Epithelial cell of proximal tubule (primary cell): ENCODE data around the gene CACNA2D1. TPM values are rescaled to one million over a fixed set of nuclear protein-coding genes. Genes with fewer than 3 reads are reported as not detected.

ENCODE experiments used
- DNase-seq: peaks from one replicate; pipeline ENCODE4 v3.0.0-alpha.2; 2011; ENCODE audit warnings: low read depth
- H3K4me3 ChIP-seq: 2 replicates; pipeline ENCODE4 v1.5.1; 2011; ENCODE audit warnings: low read depth, mild to moderate bottlenecking, low read length
- total RNA-seq: library from RNA; depleted of rRNA; stranded (reverse); fragments of >200 nt; gene quantifications from 2 replicates; pipeline ENCODE4 v1.2.3, GENCODE V29; 2015
- TF ChIP-seq, protein P1 (sequence below): conservative IDR thresholded peaks from 2 replicates; pipeline ENCODE4 v1.5.1; 2012; ENCODE audit warnings: low read depth, mild to moderate bottlenecking, low read length

Gene CACNA2D1
- total RNA-seq, 1 donor from 2014 or later: 6.1 TPM

DNA sequence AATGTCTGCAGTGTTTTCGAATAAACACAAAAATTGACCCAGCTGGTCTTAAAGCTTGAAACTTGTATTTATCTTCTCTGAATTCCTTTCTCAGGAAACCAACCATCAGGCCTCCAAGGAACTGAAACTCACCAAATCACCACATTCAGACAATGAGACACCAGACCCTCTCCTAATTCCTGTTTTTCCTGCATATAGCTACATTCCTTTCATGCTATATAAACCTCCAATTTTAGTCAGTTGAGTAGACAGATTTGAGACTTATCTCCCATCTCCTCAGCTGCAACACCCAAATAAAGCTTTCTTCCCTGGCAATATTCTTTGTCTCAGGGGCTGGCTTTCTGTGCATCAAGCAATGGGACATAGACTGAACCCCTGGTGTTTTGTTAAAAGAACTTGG is 317.0 kb downstream of the CACNA2D1 start:
- TF ChIP-seq, protein P1, sequence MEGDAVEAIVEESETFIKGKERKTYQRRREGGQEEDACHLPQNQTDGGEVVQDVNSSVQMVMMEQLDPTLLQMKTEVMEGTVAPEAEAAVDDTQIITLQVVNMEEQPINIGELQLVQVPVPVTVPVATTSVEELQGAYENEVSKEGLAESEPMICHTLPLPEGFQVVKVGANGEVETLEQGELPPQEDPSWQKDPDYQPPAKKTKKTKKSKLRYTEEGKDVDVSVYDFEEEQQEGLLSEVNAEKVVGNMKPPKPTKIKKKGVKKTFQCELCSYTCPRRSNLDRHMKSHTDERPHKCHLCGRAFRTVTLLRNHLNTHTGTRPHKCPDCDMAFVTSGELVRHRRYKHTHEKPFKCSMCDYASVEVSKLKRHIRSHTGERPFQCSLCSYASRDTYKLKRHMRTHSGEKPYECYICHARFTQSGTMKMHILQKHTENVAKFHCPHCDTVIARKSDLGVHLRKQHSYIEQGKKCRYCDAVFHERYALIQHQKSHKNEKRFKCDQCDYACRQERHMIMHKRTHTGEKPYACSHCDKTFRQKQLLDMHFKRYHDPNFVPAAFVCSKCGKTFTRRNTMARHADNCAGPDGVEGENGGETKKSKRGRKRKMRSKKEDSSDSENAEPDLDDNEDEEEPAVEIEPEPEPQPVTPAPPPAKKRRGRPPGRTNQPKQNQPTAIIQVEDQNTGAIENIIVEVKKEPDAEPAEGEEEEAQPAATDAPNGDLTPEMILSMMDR: no peak
- H3K4me3 ChIP-seq: no peak overlapping the region
- DNase-seq: no peak

DNA sequence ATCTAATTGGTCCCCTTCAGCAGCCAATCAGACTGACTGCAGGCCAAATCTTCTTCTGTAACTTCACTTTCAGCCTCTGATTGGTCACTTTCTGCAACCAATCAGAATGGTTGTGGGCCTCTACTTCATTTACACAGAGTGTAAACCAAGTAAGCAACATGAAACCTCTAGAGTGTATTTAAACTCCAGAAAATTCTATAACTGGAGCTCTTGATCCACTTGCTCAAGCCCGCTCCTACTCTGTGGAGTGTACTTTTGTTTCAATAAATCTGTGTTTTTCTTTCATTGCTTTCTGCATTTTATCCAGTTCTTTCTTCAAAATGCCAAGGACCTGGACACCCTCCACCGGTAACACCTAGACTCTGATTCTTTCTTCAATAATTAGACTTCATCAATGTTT is 319.1 kb downstream of the CACNA2D1 start:
- H3K4me3 ChIP-seq: no peak overlapping the region
- TF ChIP-seq, protein P1: no peak
- DNase-seq: no peak

DNA sequence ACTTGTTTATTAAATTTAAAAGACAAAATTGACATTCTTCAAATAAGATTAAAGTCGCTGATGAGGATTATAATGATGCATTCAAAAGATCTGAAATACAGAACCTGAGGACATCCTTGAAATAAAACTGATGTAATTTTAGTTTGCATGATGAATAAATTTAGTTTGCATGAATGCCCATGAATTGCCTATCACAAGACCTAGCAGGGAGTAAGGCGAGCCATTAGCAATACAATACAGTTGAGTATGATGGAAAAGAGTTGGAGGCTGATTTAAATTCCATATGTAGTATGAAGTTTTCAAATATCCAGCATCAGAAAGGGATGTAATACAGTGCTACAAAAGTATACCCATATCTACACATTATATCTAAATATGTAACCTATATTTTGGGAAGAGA is 321.3 kb downstream of the CACNA2D1 start:
- no peak for DNase-seq
- no peak overlapping the region for H3K4me3 ChIP-seq
- TF ChIP-seq, protein P1: no peak

DNA sequence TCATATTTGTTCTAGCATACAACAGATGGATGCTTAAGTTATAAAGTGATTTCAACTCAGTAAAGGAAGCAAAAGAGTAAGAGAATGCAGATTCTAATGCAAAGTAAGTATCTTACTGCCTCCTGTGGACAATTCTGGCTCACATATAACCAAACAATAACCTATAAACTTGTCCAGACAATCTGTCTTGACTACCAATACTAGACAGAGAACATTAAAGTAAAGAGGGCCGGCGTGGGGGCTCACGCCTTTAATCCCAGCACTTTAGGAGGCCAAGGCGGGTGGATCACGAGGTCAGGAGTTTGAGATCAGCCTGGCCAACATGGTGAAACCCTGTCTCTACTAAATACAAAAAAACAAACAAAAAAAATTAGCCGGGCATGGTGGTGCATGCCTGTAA is 329.3 kb downstream of the CACNA2D1 start:
- no peak overlapping the region for H3K4me3 ChIP-seq
- DNase-seq: no peak
- TF ChIP-seq, protein P1: no peak

DNA sequence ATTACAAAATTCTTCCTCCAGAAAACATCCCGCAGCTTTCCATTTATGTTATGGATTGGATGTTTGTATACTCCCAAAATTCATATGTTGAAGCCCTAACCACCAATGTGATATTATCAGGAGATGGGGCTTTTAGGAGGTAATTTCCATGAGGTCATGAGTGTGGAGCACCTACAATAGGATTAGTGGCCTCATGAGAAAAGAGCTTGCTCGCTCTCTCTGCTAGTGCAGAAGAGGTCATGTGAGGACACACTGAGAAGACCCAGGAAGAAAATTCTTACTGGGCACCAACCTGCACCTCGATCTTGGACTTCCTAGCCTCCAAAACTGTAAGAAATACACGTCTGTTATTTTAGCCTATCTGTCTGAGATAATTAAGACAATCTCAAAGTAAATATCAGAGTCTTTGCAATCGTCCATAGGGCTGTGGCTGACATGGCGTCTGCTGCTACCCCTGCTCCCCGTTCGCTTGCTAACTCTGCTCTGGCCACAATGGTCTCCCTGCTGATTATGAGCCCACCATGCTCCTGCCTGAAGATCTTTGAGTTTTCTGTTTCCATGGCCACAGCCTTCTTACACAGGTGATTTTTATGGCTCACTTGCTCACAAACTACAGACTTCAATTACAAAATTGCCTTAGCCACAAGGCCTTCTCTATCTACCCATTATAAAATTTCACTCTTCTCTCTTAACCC is 333.3 kb downstream of the CACNA2D1 start:
- no peak for DNase-seq
- H3K4me3 ChIP-seq: no peak overlapping the region
- TF ChIP-seq, protein P1: no peak

DNA sequence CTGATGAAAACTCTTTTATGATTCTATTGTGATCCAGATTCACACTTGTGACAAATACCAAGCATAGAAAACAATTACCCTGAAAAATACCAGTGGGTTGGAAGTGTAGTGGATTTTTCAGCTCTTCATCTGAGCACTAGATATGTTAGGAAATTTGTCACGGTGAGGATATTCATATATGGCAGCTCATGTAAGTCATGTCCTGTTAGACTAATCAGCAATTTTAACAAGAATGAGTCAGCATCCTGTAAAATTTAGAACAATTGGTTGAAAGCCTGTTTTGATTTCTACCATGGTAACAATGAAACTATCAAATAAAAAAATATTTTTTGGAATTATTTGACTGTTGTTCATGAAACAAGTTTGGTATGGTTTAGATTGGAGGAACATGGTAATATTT is 334.3 kb downstream of the CACNA2D1 start:
- no peak overlapping the region for H3K4me3 ChIP-seq
- DNase-seq: no peak
- TF ChIP-seq, protein P1: no peak

DNA sequence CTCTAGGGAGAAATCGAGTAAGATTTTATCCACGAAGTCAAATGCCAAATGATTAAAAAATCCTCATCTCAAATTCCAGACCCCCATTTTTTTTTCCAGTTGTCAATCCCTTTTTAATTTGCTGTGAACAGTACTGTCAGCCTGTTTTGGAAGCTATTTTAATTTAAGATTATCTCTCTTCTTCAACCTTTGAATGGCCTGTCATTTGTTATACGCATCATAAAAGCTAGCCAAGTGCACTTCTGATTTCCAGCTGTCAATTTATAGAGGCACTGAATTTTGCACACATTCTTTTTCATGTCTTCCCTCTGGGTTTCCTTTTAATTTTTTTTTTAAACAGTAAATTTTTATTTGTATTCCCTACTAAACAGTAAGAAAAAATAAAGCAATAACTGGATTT is 337.4 kb downstream of the CACNA2D1 start:
- no peak overlapping the region for H3K4me3 ChIP-seq
- TF ChIP-seq, protein P1: no peak
- DNase-seq: no peak
